Measurements from ENCODE around the gene CCDC190. TPM values are rescaled to one million over a fixed set of nuclear protein-coding genes. Genes with fewer than 3 reads are reported as not detected.

Gene CCDC190
- total and polyA plus RNA-seq, 2 of the 8 experiments (the other 6 are each of a cell fraction or from before 2014, with no cell fraction given) = not detected

DNA sequence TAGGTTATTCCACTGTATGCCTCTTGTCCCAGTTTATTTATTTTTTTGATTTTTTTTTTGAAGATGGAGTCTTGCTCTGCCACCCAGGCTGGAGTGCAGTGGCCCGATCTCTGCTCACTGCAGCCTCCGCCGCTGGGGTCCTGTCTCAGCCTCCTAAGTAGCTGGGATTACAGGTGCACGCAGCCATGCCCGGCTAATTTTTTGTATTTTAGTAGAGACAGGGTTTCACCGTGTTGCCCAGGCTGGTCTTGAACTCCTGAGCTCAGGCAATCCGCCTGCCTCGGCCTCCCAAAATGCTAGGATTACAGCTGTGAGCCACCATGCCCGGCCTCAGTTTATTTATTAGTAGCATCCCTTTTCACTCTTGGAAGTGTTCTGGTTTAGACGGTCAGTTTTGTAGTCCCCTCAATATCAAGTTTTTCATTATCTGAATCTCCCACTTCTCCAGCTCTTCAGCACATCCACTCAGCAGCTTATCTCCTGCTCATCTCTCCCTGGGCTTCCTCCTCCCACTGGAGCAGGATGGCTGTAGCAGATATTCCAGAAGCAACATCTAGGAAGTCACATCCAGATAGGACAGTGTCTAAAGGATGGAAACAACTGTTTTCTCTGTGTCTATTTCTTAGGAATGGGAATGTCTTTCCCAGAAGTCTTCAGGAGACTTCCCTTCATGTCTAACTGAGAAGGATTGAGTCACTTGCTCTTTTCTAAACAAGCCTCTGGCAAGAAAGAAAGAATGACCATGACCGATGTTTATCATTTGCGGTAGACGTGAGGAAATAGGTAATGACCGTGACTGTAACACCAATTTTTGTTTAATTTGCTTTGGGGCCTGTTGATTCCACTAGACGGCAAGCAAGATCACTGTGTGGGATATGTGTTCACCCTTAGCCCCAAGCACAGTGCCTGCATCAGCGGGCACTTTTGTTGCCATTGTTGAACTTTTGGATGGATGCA lies 14.4 kb downstream of the CCDC190 start (continued):
- TF ChIP-seq POLR2AphosphoS5 (IDR thresholded peaks at IDR 0.05; ENCODE audit: low read depth, low read length) (no peak), FOSL1 (IDR thresholded peaks at IDR 0.05; ENCODE audit: insufficient read depth, low read depth, low read length) (no peak)
- TF ChIP-seq, protein P1, sequence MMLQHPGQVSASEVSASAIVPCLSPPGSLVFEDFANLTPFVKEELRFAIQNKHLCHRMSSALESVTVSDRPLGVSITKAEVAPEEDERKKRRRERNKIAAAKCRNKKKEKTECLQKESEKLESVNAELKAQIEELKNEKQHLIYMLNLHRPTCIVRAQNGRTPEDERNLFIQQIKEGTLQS (IDR thresholded peaks at IDR 0.05; ENCODE audit: insufficient read depth, low read depth, low read length) = no peak
